Right renal cortex interstitium (tissue), 3 donors: ENCODE measurements around the gene CACFD1. TPM values are rescaled to one million over a fixed set of nuclear protein-coding genes. Genes with fewer than 3 reads are reported as not detected.

Source experiments
- DNase-seq, 3 donors: peaks; one replicate each; pipeline ENCODE4 v3.0.0-alpha.2; 2013; ENCODE audit warnings: low read depth in 3 of 3, low spot score in 2 of 3
- polyA plus RNA-seq, 3 donors: library from polyadenylated mRNA; unstranded; fragments of 120-200 nt; gene quantifications; one replicate each; pipeline ENCODE4 v1.2.1, GENCODE V29; 2013; ENCODE audit not compliant: insufficient read length in 3 of 3

CACFD1 gene
- polyA plus RNA-seq, 3 donors: 23.3 to 28.1 (median 27.3) TPM

DNA sequence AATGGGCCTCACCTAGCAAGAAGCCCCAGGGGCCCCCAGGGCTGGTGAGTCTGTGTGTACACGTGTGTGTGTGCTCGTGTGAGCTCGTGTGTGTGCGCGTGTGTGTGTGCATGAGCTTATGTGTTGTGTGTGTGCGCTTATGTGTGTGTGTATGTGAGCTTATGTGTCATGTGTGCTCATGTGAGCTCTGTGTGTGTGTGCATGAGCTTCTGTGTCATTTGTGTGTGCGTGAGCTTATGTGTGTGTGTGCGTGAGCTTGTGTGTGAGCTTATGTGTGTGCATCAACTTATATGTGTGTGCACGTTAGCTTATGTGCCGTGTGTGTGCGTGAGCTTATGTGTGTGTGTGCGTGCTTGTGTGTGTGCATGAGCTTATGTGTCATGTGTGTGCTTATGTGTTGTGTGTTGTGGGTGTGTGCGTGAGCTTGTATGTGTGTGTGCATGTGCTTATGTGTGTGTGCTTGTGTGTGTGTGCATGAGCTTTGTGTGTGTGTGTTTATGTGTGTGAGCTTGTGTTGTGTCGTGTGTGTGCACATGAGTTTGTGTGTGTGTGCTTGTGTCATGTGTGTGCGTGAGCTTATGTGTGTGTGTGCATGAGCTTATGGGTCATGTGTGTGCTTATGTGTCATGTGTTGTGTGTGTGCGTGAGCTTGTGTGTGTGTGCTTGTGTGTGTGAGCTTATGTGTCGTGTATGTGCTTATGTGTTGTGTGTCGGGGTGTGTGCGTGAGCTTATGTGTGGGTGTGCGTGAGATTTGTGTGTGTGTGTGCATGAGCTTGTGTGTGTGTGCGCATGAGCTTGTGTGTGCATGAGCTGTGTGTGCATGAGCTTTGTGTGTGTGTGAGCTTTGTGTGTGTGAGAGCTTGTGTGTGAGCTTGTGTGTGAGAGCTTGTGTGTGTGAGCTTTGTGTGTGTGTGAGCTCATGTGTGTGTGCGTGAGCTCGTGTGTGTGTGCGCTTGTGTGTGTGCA lies 35.8 kb downstream of the CACFD1 start:
- DNase-seq: no peak

DNA sequence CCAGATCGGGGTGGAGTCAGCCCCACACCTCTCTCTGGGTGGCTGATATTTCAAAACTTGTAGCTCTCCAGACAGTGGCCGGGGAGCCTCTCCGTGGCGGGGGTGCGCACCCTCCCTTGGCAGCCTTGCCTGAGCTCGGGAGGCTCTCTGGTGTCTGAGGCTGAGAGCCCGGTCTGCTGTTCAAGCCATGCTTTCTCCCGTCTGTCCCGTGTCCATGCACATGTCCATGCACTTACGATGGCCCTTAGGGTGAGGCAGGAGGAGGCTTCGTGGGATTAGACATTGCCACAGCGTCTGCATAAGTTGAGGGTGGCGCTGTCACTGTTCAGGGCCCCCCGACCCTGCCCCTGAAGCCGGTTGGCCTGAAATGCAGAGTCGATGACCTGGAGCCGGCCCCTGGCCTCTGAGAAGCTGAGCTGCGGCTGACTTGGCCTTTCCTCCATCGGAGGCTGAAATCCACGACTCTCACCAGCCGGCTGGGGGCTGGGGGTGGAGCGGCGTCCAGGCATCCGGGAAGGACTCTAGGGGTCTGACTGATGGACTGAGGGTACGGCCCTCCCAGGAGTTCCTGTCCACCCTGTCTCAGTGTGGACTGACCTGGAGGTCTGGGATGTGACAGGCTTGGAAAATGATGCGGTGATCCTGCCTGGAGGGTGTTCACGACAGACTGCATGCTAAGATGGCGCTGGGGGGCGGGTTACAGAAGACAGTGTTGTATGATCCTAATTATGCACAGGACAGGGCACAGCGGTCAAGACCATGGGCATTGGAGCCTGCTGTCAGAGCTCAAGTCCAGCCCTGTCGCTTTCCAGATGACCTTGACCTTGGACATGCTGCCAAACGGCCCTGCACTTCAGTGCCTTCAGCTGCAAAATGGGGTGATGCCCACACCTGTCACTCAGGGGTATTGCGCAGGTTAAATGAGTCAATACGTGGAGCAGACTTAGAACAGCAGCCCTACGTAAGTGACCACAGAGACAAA lies 37.4 kb downstream of the CACFD1 start:
- no peak for DNase-seq

DNA sequence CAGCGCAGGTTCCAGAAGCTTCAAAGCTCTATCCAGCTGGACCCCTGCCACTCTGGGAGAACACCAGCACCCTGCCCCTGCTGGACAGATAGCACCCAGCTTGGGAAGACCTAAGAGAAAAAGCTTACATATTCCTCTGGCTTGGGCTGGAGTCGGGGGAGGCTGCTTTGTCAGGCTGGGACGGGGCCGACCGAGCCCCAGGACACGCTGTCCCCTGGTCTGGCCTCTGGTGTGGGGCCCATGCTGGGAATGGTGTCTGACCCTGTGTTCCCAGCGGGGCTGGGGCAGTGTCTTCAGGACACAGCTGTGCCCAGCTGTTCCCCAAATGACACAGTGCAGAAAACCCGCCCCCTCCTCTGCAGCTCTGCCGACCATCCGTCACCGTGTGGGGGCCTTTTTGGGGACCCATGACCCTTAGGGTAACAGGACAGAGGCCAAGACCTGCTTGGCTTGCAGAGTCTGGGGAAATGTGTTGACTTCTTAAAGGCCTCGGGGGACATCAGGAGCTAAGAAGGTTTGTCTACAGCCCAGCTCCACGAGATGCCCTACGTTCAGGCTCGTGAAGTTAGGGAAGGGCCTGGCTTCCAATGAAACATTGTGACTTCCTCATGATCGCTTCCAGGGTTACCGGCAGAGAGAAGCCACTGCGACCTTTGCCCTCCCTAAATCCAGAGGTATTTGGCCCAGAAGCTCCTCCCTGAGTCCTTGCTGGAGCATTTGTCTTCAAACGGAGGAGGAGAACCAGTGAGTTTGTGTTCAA lies 39.5 kb downstream of the CACFD1 start:
- no peak for DNase-seq

DNA sequence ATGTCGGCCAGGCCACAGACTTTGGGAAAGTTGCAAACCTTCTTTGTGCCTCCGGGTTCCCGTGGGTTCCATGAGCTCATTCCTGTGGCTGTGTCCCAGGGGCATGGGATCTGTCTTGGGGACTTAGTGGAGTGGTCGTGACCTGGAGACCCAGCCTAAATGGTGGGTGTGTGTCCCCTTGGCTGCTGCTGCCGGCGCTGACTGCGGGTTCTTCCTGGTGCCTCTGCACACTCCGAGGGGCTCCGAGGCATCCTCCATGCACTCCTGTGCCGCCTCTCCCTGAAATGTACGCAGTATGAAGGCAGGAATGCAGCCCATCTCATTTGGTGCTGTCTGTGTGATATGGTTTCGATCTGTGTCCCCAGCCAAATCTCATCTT lies 40.1 kb downstream of the CACFD1 start:
- no peak for DNase-seq

DNA sequence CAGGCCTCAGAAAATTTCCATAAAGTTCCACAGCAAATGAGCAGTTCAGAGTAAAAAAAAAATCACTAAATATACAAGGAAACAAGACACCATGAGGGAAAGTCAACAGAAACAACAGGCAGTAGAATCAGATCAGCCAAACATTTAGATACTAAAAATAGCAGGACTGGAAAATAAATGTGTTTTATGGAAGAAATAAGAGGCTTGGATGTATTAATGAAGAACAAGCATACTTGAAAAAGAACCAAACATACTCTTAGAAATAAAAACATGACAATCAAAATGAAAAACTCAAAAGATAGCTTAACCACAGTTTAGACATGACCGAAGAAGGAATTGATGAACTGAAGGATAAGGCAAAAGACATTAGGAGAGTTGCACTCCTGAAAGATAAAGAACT lies 42.3 kb downstream of the CACFD1 start:
- DNase-seq: no peak

DNA sequence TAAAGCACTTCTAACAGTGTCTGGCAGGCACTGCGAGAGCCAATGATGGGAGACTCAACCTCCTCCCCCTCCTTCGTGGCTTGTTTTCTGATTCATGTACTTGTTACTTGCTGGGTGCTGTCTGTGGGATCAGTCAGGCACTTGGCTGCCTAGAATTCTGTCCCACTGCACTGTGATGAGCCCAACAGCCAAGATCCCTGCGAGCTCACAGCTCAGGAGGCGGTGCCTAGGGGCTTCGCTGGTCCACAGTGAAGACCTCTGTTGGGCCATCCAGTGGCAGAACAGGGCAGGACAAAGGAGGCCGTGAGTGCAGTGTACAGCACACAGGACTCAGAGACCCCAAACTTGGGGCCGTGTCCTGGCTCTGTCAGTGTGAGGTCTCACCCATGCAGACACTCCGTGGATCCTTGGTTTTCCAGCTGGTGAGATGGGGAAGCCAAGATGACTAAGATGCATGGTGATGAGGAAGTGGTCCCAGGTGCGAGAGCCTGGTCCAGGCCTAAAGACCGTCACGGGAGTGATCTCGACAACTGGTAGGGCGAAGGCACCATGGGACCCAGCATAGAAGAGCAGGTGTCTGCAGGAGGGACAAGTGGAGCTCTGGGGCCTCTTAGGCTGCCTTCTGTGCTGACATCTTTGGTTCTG lies 45.5 kb downstream of the CACFD1 start:
- DNase-seq: no peak

DNA sequence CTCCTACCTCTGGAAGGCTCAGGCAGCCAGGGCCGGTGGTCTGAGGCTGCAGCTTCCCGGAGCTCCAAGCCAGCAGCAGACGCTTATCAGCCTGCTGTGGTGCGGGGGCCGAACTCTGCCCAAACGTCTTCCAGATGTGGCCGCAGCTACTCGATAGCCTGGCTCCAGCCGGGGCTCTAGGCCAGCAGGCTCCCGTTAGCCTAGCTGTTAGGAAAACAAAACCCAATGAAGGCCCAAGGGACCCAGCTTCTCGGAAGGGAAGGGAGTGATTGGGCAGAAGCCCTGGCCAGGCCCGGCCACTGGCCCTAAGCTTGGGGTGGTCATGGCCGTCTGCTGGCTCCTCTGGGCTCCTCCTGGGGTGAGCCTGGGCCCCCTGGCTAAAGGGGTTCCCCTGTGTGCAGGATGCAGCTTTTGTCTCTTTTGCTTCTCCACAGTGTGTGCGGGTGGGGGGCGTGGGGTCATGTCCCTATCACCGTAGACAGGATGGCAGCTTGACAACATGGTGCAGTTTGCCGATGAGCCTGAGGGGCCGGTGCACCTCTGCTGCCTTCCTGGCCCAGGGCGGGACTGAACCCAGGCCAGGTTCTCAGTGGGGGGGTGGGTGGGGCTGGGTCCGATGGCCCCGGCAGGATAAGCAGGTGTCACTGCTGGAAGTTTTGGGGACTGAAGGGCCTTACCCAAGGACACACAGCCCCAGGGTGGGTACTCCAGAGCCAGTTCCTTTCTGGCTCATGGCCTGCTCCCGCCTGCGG lies 46.3 kb downstream of the CACFD1 start:
- DNase-seq: no peak

DNA sequence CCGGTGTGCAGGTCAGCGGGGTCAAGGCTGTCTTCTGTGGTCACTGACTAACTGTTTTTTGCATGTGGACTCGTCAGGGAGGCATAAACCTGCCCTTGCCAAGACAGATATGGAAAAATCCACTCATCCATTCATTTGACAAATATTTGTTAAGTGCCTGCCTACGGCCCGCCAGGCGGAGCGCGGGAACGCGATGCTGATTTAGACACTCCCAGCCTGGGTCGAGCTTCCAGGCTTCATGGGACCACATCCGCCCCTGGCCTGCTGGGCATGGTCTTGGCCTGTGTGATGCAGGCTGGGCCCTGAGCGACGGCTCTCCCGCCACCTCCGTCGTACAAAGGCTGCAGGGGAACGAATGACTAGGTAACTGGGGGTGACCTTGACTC lies 46.9 kb downstream of the CACFD1 start:
- DNase-seq: no peak

DNA sequence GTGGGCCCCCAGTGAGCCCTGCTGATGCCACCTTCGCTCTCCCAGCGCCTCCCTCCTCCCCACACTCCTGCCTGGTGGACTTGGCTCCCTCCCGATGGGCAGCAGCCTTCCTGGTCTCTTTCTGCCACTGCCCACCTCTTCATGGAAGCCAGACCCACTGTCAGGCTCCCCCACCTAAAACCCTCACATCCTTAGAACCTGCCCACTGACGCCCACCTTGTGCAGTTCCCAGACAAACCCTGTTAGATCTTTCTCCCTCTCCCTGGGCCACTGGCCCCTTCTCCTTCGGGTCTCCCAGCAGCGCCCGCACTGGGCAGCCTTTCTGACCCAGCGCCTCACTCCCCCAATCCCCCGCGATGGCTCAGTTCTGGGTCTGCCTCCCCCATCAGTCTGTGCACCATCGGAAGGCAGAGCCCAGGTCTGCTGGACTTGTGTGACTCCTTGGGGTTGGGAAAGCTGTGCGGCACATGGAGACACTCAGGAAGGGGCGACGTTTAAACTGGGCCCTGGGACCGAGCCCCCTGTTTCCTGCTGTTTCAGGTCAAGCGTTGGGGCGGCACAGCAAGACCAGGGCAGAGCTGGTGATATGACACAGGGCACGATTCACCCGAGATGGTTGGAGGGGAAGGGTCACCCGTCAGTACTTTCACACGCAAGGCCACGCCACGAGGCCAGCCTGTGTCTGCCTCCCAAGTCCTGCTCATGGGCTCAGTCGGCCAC lies 47.6 kb downstream of the CACFD1 start:
- no peak for DNase-seq

DNA sequence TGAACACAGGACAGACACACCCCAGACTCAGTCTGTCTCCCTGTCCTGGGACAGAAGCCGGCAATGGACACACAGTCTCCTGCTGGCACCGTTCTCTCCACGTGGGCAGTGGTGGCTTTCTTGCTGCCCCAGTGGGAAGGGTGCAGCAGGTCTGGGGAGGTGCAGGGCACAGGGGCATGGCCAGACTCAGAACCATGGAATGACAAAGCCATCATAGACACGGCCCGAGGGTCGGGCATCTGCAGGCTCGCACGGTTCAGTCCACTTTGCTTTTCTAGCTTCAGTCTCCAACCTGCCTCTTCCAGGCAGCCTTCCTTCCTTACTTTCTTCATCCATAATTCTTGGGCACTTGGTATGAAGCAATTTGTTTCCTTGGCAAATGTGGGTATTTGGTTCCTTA lies 48.3 kb downstream of the CACFD1 start:
- no peak for DNase-seq

DNA sequence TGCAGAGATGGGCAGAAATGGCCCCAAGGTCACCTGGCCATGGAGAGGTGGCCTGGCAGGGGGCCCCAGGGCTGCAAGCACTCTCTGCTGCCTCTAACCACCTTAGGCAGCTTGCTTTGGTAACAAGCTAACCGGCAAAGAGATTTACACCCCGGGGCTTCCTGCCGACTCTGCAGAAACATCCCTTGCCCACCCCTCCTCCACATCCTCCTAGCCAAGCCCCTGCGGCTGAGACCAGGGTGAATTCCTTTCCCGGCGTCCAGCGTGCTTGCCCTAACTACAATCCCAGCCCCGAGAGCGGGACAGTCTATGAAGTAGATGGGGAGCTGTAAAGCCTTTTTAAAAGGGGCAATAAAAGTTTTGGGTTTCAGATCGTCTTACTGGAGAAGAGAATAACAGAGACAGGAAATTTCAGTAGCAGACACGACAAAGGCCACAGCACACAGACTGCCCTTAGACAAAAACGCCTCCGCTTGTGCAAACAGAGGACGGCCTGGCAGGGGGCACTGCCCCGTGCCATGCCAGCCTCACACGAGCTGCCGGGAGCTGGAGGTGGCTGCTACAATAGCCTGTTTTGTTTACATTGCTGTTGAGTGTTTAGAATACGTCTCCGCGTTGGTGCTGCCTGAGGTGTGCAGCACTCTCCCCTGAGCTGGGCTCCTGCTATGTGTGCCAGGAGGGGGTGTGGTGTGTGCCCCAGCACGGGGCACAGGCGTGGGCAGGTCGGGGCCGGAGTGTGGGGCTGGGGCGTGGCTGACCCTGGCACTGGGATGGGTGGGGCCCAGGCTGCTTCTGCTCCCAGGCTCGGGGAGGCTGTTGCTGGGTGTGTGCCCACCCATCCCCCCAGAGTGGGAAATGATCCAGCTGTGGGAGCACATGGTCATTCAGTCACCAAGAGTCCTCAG lies 49.7 kb downstream of the CACFD1 start:
- DNase-seq: peak in 2 of 3 donors; percentile 40 to 54

DNA sequence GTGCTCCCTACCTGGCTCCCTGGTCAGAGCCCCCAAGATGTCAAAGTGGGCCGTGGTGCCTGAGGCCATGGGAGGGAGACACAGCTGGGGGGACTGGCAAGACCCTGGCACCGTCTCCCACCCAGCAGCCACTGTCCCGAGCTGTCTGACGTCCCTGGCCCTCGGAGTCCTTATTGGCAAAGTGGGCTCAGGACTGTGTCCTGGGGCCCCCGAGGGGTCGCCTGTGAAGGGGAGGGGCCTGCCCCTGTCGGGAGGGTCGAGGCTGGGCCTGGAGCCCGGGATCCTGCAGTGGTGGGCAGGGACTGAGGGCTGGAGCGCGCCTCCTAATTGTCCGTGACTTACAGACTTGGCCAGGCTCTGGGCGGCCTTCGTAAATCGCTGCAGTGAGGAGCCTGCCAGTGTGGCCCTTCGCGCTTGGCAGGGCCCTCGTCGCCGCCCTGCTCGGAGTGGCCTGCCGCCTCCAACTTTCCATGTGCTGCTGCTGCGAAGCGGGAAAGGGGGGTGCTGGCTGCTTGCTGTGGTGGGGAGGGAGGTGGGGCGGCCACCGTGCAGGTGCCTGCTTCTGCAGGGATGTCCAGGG lies 51.2 kb downstream of the CACFD1 start:
- DNase-seq: no peak

DNA sequence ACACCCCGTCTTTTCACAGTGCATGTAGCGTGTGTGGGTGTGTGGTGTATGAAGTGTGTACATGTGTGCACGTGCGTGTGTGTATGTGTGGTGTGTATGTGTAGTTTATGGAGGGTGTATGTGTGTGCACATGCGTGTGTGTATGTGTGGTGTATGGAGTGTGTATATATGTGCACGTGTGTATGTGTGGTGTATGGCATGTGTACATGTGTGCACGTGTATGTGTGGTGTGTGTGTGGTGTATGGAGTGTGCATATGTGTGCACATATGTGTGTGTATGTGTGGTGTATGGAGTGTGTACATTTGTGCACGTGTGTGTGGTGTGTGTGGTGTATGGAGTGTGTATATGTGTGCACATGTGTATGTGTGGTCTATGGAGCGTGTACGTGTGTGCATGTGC lies 51.8 kb downstream of the CACFD1 start:
- DNase-seq: no peak

DNA sequence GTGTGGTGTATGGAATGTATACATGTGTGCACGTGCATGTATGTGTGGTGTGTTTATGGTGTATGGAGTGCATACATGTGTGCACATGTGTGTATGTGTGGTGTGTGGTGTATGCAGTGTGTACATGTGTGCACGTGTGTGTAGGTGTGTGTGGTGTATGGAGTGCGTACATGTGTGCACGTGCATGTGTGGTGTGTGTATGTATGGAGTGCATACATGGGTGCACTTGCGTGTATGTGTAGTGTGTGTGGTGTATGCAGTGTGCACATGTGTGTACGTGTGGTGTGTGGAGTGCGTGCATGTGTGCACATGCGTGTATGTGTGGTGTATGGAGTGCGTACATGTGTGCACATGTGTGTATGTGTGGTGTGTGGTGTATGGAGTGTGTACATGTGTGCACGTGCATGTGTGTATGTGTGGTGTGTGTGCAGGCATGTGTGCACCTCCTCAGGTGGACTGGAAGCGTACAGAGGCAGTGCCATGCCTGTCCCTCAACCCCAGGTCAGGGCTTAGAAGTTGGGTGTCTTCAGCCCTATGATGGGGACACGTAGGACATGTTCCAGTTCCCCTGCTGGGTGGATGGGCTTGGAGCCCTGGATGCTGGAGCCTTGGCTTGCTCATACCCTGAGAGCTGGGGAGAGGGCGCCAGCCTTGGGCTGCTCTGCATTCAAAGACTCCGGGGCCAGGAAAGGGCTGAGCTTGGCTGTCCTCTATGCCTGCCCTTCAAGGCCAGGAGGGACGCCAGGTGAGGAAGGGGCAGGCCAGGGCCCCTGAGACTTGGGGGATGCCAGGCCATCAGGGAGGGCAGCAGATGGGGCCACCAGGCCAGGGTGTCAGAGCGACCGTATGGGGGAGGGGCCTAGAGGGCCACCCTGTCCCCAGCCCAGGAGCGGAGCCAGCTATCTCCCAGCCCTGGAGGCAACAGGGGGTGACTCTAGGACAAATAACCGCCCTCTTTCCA lies 52.8 kb downstream of the CACFD1 start:
- DNase-seq: no peak

DNA sequence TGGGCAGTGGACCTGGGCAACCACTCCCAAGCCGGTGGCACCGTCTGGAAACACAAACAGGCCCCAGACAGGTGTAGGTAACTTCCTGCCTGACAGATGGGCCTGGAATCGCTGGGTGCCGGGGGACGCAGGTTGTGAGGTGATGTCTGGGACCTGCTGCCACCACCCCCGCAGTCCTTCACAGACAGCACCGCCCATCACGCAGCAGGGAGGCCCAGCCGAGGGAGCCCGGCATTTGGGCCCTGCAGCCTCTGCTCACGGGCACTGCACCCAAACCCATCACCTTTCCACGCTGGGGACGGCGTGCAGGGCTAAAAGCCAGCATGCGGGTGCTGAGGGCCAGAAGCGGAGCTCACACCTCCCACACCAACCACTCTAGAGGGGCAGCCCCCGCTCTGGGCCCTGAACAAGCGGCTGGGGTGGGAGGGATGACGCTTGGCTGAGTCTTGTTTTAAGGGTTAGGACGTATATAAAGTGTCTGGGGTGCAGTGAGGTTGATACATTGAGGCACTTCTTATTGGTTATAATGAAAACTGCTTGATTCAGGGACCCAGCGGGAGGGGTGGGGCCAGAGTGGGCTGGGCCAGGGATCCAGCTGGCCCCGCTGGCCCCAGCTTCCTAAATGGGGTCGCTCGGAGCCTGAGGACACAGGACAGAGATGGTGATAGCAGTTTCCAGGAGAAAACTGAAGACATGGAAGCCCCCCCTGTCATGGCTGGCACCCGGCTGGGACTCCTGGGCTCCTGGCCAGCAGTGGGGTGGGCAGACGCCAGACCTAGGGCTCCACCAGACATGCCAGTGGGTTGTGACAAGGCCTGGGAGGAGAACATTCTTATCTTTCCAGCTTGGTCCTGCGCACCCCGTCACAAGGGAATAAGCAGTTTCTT lies 53.7 kb downstream of the CACFD1 start:
- DNase-seq: no peak
